HG02885 (cell line): ENCODE measurements around the gene SRGAP3.

ENCODE experiments used
- ATAC-seq: cut with Tn5 transposase; IDR thresholded peaks from one replicate; pipeline ENCODE4 v1.9.1; 2021; ENCODE audit warnings: mild to moderate bottlenecking; ENCODE audit not compliant: unreplicated experiment, poor library complexity

SRGAP3 gene

GRCh38 chr3:9068051-9068450 lies 181.4 kb downstream of the SRGAP3 start:
- no peak for ATAC-seq

DNA sequence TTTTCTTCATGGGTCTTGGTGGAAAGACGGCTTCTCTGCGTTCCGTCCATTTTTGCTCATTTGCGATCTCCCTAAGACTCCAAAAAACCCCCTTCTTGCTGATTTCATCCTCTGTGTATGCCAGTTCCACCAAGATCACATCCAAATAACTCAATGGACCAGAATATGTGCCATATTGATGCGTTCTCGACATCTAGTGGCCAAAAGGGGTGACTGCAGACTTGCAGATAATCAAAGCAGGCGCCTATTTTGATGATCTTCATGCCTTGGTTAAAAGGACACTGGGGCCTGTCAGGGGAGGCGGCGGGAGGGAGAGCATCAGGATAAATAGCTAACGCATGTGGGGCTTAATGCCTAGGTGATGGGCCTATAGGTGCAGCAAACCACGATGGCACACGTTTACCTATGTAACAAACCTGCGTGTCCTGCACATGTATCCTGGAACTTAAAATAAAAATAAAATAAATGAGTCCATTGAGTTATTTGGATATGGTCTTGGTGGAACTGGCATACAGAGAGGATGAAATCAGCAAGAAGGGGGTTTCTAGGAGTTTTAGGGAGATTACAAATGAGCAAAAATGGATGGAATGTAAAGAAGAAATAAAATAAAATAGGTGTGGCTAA lies 182.0 kb downstream of the SRGAP3 start:
- peak; percentile 81 for ATAC-seq

- no peak for ATAC-seq
These were observed 182.7 kb downstream of the SRGAP3 start for GRCh38 chr3:9066775-9067174.

DNA sequence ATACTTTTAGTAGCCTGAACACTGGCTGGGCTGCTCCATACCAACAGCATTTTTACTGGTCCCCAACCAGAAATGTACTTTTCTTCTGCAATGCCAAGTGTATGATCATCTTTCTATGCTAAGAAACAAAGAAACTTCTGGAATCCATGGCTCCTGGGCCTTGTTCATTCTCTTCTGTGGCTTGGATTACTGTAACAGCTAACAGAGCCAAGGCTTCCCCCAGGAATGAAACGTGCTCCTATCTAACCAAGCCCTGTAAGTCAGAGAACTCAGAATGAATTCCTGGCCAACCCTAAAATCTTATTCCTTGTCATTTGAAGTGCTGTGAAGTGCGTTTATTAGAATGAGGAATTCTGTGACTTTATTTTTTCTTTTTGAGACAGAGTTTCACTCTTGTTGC lies 183.3 kb downstream of the SRGAP3 start:
- no peak for ATAC-seq

DNA sequence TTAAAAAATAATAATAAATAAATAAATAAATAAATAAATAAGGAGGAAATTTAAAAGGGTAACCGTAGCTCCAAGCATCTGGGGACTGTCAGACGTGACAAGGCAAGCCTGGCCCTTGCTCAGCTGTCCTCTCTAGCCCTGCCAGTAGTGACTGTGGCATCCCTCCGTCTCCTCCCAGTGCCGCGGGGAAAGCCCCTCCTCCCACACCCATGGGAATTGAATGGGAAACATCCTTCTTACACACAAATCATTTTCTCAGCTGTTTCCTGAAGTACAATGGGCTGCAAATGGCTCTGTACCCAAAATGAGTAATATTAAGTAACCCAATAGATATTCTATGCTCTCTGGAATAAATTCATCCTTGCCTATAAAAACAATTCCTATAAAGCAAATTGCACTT lies 184.6 kb downstream of the SRGAP3 start:
- ATAC-seq: no peak

GRCh38 chr3:9064251-9064650 lies 185.2 kb downstream of the SRGAP3 start:
- ATAC-seq: no peak

- ATAC-seq: no peak
These were observed 186.9 kb downstream of the SRGAP3 start for GRCh38 chr3:9062570-9062969.

DNA sequence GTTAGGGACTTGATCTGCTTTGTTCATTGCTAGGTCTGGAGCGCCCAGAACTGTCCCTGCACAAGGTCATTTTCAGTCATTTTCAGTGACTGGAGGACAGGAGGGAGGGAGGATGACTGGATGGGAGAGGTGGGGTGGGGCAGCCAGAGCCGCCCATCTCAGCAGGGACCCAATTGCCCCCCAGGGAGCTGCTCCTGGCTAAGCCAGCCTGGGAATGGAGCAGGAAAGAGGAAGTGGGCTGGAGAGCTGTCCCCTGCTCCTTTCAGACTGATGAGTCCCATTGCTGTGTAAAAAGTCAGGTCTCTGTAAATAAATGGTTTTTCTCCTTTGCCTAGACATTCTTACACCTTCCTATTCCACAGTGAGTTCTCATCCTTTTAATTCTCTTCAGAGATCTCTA lies 187.8 kb downstream of the SRGAP3 start:
- ATAC-seq: no peak

GRCh38 chr3:9059489-9060400 lies 189.7 kb downstream of the SRGAP3 start:
- ATAC-seq: peak; percentile 66

- ATAC-seq: no peak
These were observed 192.9 kb downstream of the SRGAP3 start for GRCh38 chr3:9056581-9056980.

GRCh38 chr3:9047452-9048346 lies 201.7 kb downstream of the SRGAP3 start:
- no peak for ATAC-seq

DNA sequence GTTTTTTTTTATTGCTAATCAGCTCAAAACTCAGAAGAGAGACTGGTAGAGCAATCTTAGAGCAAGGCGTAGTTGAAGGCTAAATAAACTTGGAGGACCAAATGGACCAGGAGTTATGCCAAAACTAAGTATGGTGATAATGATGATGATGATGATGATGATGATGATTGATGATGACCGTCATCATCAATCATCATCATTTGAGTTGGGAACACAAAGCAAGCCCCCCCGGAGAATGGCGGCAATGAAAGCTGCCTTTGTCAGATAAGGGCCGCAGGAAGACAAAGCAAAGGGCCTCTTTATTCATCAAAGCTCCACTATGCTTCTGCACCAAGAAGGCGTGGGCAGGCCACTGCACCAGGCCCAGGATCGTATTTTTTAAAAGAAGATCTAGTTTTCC lies 204.1 kb downstream of the SRGAP3 start:
- no peak for ATAC-seq

GRCh38 chr3:9043063-9043462 lies 206.4 kb downstream of the SRGAP3 start:
- no peak for ATAC-seq

DNA sequence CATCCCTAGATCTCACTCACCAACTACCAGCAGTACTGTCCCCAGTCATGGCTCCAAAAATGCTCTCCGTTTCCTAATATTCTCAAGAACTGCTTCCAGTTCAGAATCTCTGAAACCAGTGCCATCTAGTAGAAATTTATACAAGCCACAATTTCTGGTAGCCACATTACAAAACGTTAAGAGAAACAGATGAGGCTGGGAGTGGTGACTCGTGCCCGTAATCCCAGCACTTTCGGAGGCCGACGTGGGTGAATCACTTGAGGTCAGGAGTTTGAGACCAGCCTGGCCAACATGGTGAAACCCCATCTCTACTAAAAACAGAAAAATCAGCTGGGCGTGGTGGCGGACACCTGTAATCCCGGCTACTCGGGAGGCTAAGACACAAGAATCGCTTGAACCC lies 207.8 kb downstream of the SRGAP3 start:
- ATAC-seq: no peak

DNA sequence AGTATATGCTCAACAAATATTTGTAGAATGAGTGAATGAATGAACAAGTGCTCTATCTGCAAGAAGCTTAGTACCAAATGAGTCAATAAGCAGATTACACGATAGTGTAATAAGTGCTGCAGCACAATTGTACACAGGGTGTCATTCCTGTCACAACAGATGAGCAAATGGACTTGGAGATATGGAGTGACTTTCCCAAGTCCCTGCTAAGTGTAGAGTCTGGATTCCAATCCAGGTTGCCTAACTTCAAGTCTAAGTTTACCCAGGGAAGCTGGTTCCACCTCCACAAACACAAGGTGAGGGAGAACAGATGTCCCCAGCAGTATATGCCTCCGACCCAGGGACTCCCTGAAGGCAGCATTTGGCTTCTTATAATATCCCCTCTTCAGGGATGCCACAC lies 208.4 kb downstream of the SRGAP3 start:
- no peak for ATAC-seq

DNA sequence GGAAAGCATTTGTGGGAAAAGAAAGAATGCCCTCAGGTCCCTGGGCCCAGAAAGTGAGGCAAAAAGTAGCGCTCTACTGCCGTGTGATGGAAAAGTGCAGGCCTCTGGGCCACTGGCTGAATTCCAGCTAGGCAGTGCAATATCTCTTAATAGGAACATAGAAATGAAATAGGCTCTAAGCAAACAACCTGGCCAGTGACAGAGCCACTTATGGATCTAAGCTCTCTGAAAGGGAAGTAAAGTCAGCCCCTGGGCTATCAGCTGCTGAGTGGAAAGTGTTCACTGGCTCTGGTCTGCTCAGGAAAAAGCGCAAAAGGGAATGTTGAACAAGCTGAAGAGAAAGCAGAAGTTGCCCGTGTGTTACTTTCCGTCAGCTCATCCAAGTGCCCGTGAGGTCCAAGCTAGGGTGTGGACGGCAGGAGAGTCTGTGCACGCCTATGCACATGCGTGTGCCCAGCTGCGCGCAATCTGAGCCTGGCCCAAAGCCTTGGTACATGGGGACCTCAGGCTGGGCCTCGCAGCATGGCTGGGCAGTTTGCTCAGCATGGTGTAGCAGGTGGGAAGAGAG lies 212.2 kb downstream of the SRGAP3 start:
- ATAC-seq: no peak

GRCh38 chr3:9036404-9037131 lies 212.9 kb downstream of the SRGAP3 start:
- ATAC-seq: no peak

DNA sequence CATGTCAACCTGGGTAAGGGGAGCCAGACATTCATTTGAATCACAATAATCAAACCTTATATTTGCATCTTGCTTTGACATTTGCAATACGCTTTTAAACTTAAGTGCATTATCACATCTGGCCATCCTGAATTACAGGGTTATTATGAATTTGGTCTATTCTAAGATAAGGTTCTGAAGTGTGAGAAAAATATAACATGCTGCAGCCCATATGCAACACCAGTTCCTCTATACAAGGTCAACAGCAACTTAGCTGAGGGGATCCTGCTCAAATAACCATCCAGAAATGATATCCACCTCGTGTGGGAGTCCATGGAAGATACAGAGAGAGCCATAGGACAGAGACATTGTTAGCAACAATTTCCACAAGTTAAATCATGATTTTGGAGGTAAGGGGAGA lies 213.5 kb downstream of the SRGAP3 start:
- no peak for ATAC-seq

GRCh38 chr3:9035473-9035872 lies 214.0 kb downstream of the SRGAP3 start:
- no peak for ATAC-seq

DNA sequence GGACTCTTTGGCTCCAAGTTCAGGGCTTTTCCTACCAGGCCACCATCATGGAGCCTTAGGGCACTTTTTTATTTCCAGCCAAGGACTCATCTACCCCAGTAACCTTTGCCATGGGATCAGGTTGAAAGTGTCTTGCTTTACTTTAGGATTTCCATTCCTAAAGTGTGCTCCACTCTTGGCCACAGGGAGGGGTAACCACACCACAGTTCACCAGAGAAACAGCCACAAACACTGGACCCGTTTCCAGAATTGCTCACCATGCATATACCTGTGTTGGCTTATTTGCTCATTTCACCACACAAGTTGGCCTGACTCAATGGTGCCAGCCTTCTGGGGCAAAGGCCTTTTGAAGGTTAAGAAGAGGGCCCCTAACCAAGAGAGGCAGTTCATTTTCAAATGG lies 215.6 kb downstream of the SRGAP3 start:
- ATAC-seq: no peak
